NCI-H526 (cell line): ENCODE data around the gene RALA.

Experiments used
- DNase-seq, 2 experiments: peaks; one replicate each; lab custom pipeline; 2025; lab: John Stamatoyannopoulos, UW

Gene RALA, protein sequence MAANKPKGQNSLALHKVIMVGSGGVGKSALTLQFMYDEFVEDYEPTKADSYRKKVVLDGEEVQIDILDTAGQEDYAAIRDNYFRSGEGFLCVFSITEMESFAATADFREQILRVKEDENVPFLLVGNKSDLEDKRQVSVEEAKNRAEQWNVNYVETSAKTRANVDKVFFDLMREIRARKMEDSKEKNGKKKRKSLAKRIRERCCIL

DNA sequence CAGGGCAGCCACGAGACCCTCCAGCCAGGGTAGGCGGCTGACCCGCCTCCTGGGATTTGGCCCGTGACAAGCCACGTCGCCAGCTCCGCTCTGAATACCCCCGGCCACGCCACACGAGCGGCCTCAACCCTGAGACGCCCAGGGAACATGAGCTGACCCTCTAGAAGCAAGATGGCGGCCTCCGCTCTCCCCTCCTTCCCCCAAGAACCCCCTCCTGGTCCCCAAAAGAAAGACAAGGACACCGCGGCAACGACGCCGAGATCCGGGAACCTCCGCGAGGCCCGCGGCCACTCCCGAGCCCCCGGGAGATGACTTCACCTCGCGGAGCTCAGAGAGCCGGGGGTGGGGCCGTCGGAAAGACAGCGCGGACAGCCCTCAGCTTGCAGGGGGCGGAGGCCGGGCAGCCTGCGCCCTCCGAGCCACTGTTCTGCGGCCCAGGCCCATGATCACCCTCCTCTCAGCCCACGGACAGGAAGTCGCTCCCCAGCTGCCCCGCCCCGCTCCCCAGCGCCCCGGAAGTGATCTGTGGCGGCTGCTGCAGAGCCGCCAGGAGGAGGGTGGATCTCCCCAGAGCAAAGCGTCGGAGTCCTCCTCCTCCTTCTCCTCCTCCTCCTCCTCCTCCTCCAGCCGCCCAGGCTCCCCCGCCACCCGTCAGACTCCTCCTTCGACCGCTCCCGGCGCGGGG is at the start of gene RALA:
TSS of gene RALA (plus strand) at position 526 of the 685 bp plus-strand sequence. CDS start 63,096 bp downstream, outside the sequence.
- DNase-seq, result peak; percentile 57 to 94

DNA sequence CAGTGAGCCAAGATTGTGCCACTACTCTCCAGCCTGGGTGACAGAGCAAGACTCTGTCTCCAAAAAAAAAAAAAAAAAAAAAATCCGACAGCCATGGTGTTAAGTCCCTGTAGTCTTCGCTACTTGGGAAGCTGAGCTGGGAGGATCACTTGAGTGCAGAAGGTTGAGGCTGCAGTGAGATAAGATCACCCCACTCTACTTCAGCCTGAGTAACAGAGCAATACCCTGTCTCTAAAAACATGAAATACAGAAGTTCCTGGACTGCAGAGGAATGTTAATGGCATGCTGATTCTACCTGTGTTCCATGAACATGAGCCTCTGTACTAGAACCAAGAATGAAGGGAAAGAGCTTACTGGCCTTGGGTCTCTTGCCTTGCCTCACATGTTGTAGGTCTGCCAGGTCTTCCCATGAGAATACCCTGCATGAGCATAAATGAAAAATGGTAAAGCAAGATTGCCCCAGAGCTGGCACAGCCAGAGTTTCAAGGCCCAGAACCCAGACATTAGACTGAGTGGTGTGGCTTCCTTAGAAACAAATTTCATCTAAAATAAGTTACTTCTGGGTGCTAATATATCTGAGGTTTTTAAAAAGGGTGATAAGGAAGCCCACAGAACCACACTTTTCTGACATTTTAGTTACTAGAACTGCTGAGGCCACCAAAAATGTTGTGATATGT is 48.6 kb upstream of the RALA start:
- no peak for DNase-seq

DNA sequence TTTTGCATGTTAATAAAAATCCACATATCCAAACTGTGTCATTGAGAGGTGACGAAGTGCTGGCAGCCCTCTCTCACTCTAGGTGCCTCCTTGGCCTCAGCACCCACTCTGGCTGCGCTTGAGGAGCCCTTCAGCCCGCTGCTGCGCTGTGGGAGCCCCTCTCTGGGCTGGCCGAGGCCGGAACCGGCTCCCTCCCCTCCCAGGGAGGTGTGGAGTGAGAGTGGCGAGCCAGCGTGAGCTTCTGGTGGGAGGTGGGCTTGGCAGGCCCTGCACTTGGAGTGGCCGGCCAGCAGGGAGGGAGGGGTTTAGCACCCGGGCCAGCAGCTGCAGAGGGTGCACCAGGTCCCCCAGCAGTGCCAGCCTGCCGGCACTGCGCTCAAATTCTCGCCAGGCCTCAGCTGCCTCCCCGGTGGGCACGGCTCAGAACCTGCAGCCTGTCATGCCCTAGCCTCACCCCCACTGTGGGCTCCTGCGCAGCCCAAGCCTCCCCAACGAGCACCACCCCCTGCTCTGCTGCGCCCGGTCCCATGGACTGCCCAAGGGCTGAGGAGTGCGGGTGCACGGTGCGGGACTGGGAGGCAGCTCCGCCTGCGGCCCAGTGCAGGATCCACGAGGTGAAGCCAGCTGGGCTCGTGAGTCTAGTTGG is 46.0 kb upstream of the RALA start:
- no peak for DNase-seq

DNA sequence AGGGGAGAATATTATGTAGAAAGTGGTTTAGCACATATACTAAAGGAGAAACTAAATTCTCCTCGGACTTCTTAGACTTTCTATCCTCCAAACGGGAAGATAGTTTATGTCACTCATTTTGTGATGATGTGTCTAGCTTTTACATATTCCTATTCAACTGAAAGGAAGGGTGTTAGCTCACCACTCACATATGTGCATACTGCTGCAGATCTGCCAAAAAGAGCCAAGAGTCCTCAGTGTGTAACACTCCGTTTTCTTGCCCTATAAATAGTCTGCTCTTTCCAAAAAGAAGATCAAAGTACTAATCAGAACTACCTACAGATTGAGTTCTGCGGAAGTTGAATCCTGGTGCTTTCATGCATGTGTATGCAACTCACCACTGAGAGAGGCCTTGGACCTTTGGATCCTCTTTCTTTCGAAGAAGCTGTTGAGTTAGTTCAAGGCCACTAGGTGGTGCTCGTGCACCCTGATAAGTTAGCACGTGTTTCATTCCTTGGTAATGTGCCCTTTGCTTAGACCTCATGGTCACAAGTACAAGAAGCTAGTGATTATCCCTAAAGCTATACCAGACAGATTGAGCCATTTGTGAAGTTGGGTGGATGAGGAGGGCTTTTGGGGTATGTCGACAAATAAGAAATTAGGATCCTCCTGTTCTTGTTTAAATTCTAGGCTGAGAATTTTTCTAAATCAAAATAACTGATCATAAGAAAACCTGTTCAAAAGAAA is 43.1 kb upstream of the RALA start:
- DNase-seq, result peak; percentile 82 to 93

DNA sequence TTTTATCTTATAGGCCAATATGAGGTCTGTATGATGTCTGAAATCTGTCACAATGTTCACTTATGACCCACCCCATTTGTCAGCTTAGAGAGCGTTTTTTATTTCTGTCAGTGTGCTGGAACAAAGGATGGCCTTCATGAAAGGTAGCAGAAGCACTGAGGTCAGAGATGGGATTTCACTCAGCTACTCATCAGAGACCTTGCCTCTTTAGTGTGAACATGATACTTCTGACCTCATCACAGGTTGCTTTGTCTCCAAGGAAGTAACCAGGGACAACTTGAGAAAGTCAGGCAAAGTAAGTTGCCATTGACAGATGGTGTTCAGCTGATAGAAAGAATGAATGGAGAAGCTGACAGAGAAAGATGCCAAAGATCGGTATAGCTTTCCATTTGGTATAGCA is 40.8 kb upstream of the RALA start:
- DNase-seq, result no peak

DNA sequence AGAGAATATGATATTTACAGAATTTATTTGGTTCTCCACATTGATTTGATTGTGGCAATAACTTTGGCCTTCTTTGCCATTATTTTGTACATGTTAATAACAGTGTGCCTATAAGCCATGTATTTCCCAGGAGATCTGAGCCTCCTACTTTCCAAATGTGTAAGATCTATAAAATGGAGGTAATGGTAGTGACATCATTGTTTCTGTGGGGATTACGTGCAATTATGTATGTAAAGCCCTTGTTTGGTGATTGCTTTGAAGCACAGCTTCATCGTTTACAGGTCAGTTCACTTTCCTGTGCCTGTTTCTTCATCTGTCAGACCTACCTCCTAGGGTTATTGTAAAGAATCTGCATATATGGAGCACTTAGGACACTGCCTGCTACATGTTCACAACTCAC is 39.8 kb upstream of the RALA start:
- DNase-seq, result peak in 1 of 2 experiments; percentile 40

DNA sequence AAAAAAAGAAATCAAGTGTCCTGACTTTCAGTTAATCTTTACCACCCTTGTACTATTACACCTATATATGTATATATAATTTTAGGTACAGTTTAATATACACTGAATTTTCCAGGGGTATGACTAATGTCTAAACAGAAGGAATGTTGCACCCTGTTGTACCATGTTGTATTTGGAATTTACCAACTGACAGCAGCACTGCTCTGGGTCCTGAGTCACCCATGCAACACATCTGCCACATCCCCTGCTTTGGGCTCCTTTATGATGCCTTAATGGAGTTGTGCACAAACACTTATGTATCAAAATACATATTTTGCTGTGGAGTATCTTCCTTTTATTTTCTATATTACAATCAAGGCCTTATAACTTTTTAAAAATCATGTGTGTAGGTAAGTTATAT is 36.0 kb upstream of the RALA start:
- no peak for DNase-seq

DNA sequence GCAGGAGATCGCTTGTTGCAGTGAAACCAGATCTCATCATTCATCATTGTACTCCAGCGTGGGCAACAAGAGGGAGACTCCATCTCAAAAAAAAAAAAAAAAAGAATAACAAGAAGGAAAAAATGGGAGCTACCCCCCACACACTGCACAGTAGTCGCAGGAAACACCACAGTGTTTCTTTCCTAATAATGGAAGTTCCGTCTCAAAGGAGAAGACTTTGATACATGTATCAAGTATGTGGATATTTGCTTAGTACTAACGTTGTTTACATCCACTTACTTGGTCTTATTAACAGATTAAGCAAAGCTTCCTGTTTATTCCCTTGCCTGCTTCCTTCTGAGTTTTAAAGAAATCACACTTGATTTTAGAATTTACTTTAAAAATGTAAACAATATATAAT is 35.0 kb upstream of the RALA start:
- DNase-seq, result no peak

DNA sequence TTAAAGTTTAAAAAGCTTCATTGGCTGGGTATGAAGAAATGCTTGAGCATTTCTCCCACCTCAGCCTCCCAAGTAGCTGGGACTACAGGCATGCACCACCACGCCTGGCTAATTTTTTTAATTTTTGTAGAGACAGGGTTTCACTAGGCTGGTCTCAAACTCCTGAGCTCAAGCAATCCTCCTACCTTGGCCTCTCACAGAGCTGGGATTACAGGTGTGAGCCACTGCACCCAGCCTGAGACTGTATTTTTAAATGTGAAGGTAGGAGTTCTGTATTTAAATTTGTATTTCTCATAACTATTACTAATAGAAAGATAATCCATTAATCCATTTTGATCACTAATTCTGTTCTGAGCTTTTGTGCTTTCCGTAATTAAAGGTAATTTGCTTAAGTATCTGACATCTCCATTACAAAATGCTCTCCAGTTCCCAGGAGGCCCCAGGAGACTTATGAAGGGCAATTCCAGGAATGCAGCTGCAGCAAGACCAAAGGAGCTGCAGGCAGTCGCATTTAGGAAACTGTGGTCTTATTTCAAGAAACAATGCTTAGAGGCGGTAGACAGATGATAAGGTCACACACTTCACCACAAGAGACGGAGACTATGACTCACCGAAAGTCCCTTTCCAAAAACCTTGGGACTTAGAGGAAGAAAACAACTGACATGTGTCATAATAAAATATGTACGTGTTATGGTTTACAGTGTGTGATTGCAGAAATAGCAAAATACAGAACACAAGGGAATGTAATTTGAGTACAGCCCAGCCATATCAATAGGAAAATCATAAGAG is 33.9 kb upstream of the RALA start:
- peak in 1 of 2 experiments; percentile 38 for DNase-seq

DNA sequence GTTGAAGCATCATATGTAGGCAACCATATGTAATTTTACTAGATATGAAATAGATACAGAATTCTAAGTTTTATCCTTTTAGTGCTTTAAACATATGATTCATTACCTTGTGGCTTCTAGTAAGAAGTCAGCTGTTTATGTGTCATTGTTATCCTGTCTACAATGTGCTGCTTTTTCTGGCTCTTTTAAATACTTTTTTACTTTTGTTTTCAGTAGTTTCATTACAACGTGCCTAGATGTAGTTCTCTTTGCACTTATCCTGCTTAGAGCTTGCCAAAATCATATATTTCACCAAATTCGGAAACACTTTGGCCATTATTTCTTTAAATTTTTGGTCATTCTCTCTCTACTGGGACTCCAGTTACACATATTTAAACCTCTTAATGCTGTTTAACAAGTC is 30.8 kb upstream of the RALA start:
- no peak for DNase-seq

DNA sequence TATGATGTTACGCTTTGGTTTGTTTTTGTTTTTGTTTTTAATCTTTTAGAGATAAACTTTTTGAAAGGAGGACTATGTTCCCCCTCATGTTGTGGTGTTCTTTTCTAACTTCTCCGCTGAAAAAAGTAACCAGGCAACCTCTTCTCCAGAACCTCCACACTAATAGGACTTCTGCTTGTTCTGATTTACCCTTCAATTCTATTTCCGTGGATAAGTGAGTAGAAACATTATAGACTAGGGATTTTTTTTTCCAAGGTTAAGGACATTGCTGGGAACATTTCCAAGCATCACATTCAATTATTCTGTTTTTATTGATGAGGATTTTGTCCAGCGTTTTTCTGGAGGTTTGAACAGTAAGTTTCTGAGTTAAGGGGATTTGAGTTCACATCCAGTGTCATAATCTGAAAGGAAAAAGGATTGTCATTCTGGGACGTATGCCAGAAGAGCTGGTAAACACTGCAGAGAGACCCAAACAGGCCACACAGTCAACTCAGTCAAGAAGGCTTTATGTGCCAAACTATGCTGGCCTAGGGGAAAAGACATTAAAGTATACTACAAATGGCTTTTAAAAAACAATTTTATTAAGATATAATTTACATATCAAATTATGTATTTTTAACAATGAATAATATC is 28.3 kb upstream of the RALA start:
- no peak for DNase-seq

DNA sequence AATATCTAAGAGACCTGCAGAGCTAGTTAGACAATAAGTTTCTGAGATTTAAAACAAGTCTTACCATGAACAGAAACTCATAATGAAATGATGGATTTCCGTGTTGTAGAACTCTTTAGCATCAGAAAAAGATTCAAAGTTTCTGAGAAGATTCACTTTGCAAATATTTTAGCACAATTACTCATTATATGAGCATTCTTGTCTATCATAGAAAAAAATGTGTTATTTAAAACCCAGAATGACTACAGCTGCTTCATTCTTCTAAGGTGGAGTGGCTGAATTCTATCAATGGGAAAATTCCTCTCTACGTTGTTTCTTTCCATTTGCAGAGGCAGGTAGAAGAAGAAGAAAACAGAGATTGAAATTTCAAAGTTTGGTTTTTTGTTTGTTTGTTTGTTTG is 21.0 kb upstream of the RALA start:
- no peak for DNase-seq

DNA sequence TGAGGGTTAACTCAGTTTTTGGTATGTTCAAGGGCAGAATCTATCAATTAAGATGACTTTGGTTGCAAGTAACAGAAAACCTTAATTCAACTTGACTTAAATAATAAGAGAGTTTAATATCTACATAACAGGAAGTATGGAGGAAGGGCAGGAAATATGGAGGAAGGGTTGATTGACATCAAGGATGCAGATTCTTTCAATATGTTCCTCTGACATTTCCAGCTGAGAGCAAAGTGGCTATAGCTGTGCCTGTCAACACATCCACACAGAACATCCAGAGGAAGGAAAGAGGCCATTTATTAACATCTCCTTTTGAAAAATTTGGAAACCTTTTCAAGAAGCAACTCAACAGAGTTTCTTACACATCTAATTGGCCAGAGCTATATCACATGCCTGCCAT is 19.4 kb upstream of the RALA start:
- DNase-seq, result no peak

DNA sequence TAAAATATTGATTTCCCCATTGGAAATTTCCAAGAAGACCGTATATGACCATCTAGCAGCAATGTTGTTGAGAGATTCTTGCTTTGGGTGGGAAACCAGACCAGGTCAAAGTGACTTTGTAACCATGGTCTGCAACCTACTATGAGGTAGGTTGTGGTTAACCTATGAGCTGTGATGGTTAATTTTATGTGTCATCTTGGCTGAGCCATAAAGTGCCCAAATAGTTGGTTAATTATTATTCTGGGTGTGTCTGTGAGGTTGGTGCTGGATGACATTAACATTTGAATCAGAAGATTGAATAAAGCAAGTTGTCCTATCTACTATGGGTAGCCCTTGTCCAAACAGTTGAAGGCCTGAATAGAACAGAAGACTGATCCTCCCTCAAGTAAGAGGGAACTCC is 18.3 kb upstream of the RALA start:
- no peak for DNase-seq

DNA sequence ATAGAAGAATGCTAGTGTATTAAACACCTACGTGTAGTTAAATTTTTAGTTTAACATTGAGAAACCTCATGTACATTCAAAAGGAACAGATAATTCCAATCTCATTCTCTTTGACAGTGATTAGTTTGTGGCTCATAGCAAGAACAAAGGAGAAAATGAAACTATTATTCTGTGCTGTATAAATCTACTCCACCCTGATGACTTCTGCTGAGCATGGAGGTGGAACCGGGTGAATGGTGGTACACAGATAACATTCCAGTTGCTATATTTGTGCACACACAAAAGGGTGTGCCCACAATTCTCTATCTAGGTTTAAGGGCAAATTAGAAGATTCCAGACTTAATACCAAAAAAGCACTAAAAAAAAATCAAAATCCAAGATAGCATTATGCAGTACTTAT is 17.0 kb upstream of the RALA start:
- no peak for DNase-seq

DNA sequence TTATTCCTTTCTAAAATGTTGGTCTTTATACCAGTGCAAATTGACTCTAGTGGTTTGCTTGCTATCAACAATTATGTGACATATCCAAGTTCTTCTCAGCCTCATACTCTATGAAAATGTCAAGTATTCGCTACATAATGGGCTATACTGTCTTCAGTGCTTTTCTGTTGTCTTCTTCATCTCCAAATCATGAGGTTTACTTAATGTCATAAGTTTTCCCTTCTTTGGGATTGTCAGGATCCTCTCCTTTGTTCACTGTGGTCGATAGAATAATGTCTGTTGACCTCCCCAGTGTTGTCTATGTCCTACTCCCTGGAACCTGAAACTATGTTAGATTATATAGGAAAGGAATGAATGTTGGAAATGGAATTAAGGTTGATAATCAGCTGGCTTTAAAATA is 16.4 kb upstream of the RALA start:
- DNase-seq, result no peak

DNA sequence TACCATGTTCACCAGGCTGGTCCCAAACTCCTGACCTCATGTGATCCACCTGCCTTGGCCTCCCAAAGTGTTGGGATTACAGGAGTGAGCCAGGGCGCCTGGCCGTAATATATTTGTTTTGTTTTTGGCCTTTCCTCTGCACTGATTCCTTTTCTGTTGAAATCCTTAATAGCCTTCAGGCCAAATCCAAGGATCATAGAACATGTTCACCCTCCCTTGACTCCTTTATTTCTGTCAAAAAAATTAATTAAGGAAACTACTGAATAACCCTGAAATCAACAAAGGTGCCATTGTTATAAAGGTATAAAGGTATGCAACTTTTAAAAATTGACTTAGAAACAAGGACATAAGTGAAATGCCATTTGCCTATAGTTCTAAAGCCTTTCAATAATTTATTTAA is 15.5 kb upstream of the RALA start:
- DNase-seq, result no peak

DNA sequence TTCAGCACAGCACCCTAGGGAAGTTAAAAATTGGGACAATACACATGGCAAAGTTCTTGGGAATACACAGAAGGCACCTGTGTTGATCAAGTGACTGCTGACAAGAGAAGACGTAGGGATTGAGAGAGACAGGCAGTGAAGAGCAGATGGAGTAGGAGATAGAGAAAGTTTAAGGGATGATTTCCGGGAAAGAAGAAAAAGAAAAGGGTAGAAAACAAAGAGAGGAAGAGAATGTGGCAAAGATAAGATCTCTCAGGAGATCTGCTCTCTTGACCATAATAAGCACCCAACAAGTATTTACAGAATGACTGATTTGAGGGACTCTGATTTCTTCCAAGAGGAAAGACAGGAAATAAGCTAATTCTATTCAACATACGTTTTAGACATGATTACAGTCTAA is 15.1 kb upstream of the RALA start:
- DNase-seq, result no peak

DNA sequence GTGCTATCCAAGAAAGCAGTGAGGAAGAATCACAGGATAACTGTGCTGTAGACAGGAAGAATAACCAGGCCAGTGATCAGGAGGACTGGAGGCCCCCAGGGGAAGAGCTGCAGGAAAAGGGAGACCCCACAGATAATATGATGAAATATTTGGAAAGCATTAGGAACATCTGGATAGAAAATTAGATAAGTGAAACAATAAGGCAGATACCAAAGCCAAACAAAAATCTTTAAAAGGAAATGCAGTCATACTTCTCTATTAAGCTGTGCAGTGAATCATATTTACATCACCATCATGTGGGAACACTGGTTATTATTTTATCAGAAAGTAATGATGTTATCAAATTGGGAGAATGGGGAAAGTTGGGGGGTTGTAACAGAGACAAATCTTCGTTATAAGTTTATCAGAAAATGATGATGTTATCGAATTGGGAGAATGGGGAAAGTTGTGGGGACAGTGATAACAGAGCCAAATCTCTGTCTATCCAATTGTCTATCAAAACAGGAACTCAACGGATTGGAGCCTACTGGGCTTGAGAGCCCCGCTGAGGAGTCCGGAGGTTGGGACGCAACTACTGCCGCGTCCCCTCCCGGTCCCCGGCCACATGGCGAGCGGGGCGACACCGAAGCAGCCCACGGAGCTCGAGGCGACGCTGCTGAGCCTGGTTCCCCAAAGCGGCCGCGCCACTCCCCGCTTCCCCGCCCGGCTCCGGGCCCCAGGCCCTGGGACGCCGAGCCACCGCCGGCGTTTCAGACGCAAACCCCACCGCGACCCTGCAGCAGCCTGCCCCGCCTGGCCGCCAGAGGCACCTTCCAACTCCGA is 14.0 kb upstream of the RALA start:
- peak in 1 of 2 experiments; percentile 51 for DNase-seq

DNA sequence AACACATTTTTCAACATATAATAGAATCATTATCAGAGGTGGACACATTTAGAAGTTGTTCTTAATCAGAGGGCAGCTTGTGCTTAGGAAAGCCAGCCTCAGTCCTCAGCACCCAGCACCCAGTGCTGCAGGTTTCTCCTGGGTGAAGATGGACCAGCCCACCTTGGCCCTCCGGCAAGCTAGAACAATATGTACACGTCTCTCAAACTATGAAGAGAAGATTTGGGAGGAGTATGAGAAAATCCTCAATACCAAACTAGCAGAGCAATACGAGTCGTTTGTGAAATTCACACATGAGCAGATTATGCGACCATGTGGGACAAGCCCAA is 13.5 kb upstream of the RALA start:
- DNase-seq, result no peak
